Stimulated activated CD8-positive, alpha-beta memory T cell treated with anti-CD3 and anti-CD28 coated beads, Interleukin-4, amount 100 ng/mL, for 1 hour (primary cell): ENCODE measurements around the gene RNF166.

Experiments used
- DNase-seq, 2 donors: peaks; one replicate each; pipeline ENCODE4 v3.0.0-alpha.2; 2020; ENCODE audit warnings: low read depth in 2 of 2, low spot score in 1 of 2

Gene RNF166

GRCh38 chr16:88653596-88654362, 52.4 kb downstream of the RNF166 start:
- DNase-seq, result no peak

DNA sequence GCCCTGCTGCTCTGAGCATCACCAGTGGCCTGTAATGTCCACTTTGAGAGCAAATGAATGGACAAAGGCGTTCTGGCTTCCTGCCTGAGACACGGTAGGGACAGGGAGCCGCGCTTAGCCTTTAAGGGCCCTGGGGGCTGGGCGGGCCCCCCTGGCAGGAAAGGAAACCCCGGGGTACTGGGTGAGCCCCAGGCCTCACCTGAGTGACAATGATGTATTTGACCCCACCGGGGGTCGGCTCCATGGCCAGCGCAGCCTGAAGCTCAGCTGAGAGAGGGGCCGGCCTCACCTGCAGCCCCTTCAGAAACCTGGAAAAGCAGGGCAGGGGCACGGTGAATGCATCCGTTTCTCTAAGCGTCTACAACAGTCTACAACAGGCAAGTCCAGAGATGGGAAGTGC, 53.1 kb downstream of the RNF166 start:
- DNase-seq, result no peak

DNA sequence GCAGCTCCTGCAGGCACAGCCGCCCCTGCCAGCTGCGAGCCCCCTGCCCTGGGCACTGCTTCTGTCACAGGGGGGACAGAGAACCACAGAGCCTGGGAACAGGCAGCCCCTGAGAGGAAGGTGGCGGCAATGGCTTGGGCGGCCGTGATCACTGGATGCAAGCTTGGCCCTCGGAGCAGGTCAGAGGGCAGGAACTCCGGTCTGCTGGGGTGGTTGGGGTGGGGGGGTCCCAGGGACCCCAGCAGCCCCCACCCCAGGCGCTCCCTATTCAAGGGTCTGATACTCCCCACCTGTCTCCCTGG, 53.5 kb downstream of the RNF166 start:
- DNase-seq, result no peak

- DNase-seq, result no peak
Measured at GRCh38 chr16:88651989-88652761, 54.0 kb downstream of the RNF166 start.

- peak; percentile 24 to 50 for DNase-seq
Measured at GRCh38 chr16:88651276-88651988, 54.8 kb downstream of the RNF166 start.

DNA sequence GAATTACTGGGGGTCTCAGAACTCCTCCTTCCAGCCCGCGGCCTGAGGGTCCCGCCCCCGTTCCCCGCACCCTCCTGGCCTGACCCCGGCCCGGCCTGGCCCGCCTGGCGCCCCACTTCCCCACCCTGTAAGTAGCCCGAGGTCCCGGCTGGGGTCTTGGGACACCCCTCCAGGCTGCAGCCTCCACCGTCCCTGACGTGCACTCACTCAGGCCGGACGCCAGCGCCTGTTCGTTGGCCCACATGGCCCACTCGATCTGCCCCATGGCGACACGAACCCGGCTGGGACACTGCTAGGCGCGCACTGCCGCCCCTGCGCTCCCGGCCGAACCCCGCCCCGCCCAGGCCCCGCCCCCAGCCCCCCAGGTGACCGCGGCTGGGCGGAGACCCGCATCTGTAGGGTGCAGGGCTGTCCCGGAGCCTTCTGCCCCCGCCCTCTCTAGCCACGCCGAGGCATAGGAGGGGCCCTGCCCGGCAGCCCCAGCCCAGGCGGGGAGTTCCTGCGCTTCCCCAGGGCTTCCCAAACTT, 55.4 kb downstream of the RNF166 start, which contains the start of gene CYBA:
CYBA (minus strand) TSS at position 305 of the 527 bp plus-strand sequence; CDS start at position 265, 40 bp downstream.
- DNase-seq, result peak; percentile 55 to 68

DNA sequence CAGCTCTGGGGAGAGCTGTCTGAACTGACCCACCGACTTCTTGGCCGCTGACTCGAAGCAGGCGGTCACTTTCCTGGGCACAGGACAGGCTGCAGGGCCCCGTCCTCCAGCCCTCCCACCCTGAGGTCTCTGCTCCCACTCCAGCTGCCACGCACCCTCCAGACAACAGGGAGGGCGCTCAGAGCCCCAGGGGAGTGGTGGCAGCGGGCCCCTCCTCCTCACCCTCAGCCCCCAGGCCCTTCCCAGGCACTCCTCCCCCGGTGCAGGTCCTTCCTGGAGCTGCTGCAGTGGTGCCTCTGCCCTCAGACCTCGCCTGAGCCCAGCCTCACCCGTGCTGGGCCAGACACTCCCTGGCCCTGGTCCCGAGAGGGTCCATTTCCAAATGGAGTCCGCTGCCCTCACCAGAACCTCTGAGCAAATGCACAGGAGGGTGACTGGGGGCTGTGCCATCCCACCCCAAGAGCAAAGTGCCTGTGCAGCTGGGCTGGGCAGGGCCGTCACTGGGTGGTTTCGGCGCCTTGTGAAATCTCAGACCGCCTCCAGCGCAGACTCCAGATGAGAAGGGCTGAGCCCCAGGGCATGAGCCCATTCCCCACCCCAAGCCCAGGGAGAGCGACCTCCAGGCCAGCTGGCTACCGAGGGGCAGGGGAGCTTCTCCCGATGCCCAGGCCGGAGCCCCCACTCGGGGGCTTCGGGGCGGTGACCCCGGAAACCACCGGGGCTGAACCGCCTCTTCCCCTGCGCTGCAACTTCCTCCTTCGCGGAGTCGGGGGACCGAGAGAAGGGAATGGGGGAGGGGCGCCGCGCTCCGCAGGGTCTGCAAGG, 56.1 kb downstream of the RNF166 start:
- DNase-seq, result no peak

GRCh38 chr16:88649195-88649923, 56.8 kb downstream of the RNF166 start:
- no peak for DNase-seq

GRCh38 chr16:88647178-88648070, 58.8 kb downstream of the RNF166 start:
- DNase-seq, result no peak
